8988T (cell line): ENCODE data around the gene NMUR1.

Source experiments
- DNase-seq: peaks from one replicate; pipeline ENCODE4 v3.0.0; 2011

NMUR1 gene

GRCh38 chr2:231552752-231553151 is 22.5 kb upstream of the NMUR1 start:
- DNase-seq, result no peak

- DNase-seq, result no peak
Measured at GRCh38 chr2:231549446-231550239, 19.4 kb upstream of the NMUR1 start.

GRCh38 chr2:231548752-231549151 is 18.5 kb upstream of the NMUR1 start:
- no peak for DNase-seq

- no peak for DNase-seq
Measured at GRCh38 chr2:231547315-231548110, 17.3 kb upstream of the NMUR1 start.

GRCh38 chr2:231546014-231546715 is 15.9 kb upstream of the NMUR1 start:
- no peak for DNase-seq

- DNase-seq, result no peak
Measured at GRCh38 chr2:231545105-231545902, 15.1 kb upstream of the NMUR1 start.

- no peak for DNase-seq
Measured at GRCh38 chr2:231542136-231542535, 11.9 kb upstream of the NMUR1 start.

GRCh38 chr2:231541645-231542044 is 11.4 kb upstream of the NMUR1 start:
- DNase-seq, result no peak

GRCh38 chr2:231539991-231540390 is 9.7 kb upstream of the NMUR1 start:
- no peak for DNase-seq

- no peak for DNase-seq
Measured at GRCh38 chr2:231535961-231536360, 5.7 kb upstream of the NMUR1 start.

GRCh38 chr2:231533777-231534125 is 3.5 kb upstream of the NMUR1 start:
- DNase-seq, result no peak

GRCh38 chr2:231533086-231533776 is 3.0 kb upstream of the NMUR1 start:
- no peak for DNase-seq

- no peak for DNase-seq
Measured at GRCh38 chr2:231532756-231533035, 2.5 kb upstream of the NMUR1 start.

- no peak for DNase-seq
Measured at GRCh38 chr2:231531883-231532755, 1.9 kb upstream of the NMUR1 start.

GRCh38 chr2:231531466-231531865 is 1.2 kb upstream of the NMUR1 start:
- DNase-seq, result no peak

GRCh38 chr2:231528636-231529030 is 1.6 kb downstream of the NMUR1 start:
- DNase-seq, result no peak

GRCh38 chr2:231527955-231528635 is 2.1 kb downstream of the NMUR1 start:
- no peak for DNase-seq

- DNase-seq, result no peak
Measured at GRCh38 chr2:231527091-231527395, 3.2 kb downstream of the NMUR1 start.

GRCh38 chr2:231526341-231527090 is 3.7 kb downstream of the NMUR1 start:
- no peak for DNase-seq
